VCaP (cell line): ENCODE measurements around the gene KATNAL2.

ENCODE experiments used
- H3K27ac ChIP-seq: fragments of 450-650 bp; 2 replicates; pipeline ENCODE4 v1.5.1; 2017
- CTCF ChIP-seq: fragments of 450-650 bp; conservative IDR thresholded peaks from 2 replicates; pipeline ENCODE4 v1.5.1; 2017; ENCODE audit warnings: mild to moderate bottlenecking, moderate library complexity

The KATNAL2 gene

GRCh38 chr18:47077111-47077510, 159.7 kb downstream of the KATNAL2 start:
- TF ChIP-seq CTCF: no peak
- no peak overlapping the region for H3K27ac ChIP-seq

DNA sequence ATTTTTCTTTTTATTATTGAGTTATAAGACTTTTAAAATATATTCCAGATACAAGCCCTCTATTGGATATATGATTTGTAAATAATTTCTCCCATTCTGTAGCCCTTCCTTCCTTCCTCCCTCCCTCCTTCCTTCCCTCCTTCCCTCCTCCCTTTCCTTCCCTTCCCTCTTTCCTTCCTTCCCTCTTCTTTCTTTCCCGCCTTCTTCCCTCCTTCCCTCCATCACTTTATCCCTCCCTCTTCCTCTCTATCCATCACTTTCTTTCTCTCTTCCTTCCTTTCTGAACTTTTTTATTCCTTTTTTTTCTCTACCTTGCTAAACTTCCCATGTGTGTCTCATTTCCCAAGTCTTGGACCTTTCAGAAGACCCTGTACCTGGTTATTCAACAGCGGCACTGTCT, 163.5 kb downstream of the KATNAL2 start:
- no peak overlapping the region for H3K27ac ChIP-seq
- no peak for TF ChIP-seq CTCF

- H3K27ac ChIP-seq: no peak overlapping the region
- no peak for TF ChIP-seq CTCF
Measured at GRCh38 chr18:47081578-47081977, 164.2 kb downstream of the KATNAL2 start.

DNA sequence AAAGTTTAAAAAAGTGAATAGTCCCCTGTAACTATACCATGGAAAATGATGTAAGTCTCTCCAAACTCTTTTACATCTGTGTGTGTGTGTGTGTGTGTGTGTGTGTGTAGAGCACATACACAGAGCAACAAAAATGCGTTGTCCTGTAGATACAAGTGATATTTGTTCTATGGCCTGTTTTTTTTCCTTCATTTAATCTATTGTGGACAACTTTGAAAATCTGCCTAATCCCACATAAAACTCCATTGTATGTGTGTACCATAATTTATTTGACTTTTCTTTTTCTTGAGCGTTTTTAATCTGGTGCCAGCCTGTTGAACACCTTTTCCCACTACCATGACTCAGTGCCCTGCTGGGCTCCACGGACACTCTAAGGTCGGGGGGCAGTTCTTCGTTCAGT, 170.3 kb downstream of the KATNAL2 start:
- no peak for TF ChIP-seq CTCF
- no peak overlapping the region for H3K27ac ChIP-seq

DNA sequence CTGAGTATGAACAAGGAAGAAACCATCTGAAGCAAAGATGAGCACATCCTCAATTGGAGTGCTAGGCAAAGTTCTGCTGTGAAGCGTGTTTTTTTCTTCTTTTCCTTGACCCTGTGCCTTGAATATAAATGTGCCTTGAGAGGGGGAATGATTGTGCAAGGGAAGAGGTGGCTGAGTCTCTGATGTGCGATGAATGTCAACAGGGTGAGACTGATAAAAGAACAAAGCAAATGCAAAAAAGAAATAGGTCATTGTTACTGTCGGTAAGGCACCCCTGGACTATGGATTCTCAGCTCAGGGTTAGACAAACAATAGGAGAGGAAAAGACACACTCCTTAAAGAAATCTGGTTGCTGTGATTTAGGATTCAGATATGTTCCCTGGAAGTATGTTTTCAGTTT, 178.4 kb downstream of the KATNAL2 start:
- no peak for TF ChIP-seq CTCF
- H3K27ac ChIP-seq: no peak overlapping the region

DNA sequence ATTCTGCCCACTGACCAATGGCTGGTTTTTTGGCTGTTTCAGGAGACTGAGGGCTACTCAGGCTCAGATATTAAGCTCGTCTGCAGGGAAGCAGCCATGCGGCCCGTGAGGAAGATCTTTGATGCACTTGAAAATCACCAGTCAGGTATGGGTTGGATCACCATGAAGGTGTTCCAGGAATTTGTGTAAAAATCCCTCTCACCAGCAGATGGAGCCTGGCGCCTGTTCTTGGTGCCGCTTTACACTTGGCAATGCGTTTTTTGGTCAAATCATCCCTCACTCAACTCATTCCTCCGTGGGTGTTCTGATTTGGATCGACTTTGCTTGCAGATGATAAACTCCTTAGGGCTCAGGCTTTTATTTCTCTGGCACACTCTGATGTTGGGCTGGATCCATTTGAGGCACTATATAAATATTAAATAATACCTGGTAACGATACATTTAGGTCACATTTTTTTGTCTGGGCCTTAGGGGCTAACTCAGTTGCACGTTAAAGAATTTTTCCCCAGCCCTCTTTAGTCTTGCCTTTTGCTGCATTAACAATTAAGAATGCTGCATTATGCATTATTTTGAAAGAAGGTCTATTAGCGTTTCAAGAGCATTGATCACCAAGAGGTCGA, 182.9 kb downstream of the KATNAL2 start:
- H3K27ac ChIP-seq: no peak overlapping the region
- peak; percentile 87 for TF ChIP-seq CTCF

DNA sequence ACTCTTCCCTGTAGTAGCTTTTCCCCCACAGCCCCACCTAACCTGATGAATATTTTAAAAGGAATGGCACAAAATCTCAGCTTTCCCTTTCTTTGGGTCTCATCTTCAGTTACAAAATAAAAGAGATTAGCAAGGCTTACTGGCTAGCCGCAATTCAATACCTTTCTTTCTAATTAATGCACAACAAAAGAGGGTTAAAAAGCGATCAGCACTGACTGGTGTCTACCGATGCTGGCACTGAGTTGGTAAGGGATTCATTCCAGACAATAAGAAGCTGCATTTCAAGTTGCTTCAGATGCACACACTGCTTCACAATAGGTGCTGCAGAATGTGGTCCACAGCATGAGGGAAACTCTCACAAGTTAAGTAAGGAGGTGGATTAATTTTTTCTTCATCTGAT, 191.0 kb downstream of the KATNAL2 start:
- no peak overlapping the region for H3K27ac ChIP-seq
- TF ChIP-seq CTCF: no peak

DNA sequence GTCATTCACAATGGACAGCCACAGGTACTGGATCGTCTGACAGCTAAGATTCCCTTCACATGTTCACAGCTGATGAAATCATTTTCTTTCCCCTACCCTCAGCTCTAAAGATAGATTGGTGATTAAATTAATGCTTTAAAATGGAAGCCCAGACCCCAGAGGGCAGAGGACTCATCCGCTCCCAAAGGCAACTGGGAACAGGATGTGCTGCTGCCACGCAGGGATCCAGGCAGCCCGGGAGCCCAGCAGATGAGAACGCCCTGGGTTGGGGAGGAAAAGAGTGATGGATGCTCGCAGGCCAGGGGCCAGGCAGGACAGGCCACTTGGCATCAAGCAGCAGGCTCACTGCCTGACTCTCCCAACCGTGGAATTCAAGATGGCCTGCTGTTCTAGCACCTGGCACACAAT, 191.6 kb downstream of the KATNAL2 start:
- H3K27ac ChIP-seq: no peak overlapping the region
- no peak for TF ChIP-seq CTCF
